OCI-LY3 (cell line): ENCODE measurements around the gene EIF4EBP3.

Experiments used
- H2AFZ ChIP-seq: fragments of 200-600, 300-600 bp; shearing (Covaris generic); 2 replicates; pipeline ENCODE4 v1.6.0; 2014; ENCODE audit warnings: antibody characterized with exemption, low read depth, low read length
- H3K27ac ChIP-seq: fragments of 200-600, 300-600 bp; sonication (generic); 2 replicates; pipeline ENCODE4 v1.5.1; 2014; ENCODE audit warnings: mild to moderate bottlenecking, low read length, moderate library complexity, mixed read lengths
- H3K27me3 ChIP-seq: fragments of 200-600, 300-600 bp; sonication (generic); 2 replicates; pipeline ENCODE4 v1.6.1; 2014; ENCODE audit warnings: low read depth, low read length, mixed read lengths
- H3K36me3 ChIP-seq: fragments of 200-600, 300-600 bp; sonication (generic); replicated peaks from 2 replicates; pipeline ENCODE3; 2014; ENCODE audit warnings: low read depth, low read length, mixed read lengths
- H3K4me1 ChIP-seq: fragments of 300-600, 200-600 bp; sonication (generic); 2 replicates; pipeline ENCODE4 v1.6.1; 2014; ENCODE audit warnings: low read length, mixed read lengths
- H3K4me2 ChIP-seq: fragments of 200-600, 300-600 bp; sonication (generic); 2 replicates; pipeline ENCODE4 v1.6.1; 2014; ENCODE audit warnings: low read length, mixed read lengths
- H3K4me3 ChIP-seq: fragments of 300-600, 200-600 bp; sonication (generic); 2 replicates; pipeline ENCODE4 v1.5.1; 2014; ENCODE audit warnings: antibody characterized with exemption, mild to moderate bottlenecking, low read length, moderate library complexity
- H3K79me2 ChIP-seq: fragments of 300-600, 200-600 bp; shearing (Covaris generic); 2 replicates; pipeline ENCODE4 v1.6.1; 2014; ENCODE audit warnings: mild to moderate bottlenecking, low read length, mixed read lengths
- H3K9ac ChIP-seq: fragments of 300-600, 200-600 bp; shearing (Covaris generic); 2 replicates; pipeline ENCODE4 v1.6.0; 2014; ENCODE audit warnings: mild to moderate bottlenecking, low read length, moderate library complexity
- H3K9me3 ChIP-seq: fragments of 200-600, 300-600 bp; shearing (Covaris generic); 2 replicates; pipeline ENCODE4 v1.6.1; 2014; ENCODE audit warnings: low read length, mixed read lengths; ENCODE audit not compliant: insufficient read depth
- H4K20me1 ChIP-seq: fragments of 200-600, 300-600 bp; sonication (generic); 2 replicates; pipeline ENCODE4 v1.6.1; 2016; ENCODE audit warnings: low read length, mixed read lengths; ENCODE audit not compliant: insufficient read depth
- CTCF ChIP-seq: fragments of 200-600, 300-600 bp; sonication (generic); IDR thresholded peaks from 2 replicates; pipeline ENCODE4 v1.5.1; 2014; ENCODE audit warnings: antibody characterized with exemption, low read length, low read depth
- EZH2phosphoT487 ChIP-seq: fragments of 200-600 bp; shearing (Covaris generic); IDR thresholded peaks from 2 replicates; pipeline ENCODE4 v1.6.1; 2018; ENCODE audit warnings: antibody characterized with exemption, mixed run types, low read depth

EIF4EBP3 gene

GRCh38 chr5:140567871-140568270 lies 20.4 kb downstream of the EIF4EBP3 start:
- Histone ChIP-seq H3K4me1 (peaks cover 33% of the 10 kb centered on the region), H3K27ac (no peak overlapping the region), H3K9me3 (no peaks in the 10 kb centered on the region), H2AFZ (no peak overlapping the region), H3K4me2 (no peak overlapping the region), H3K27me3 (no peaks in the 10 kb centered on the region), H3K36me3 (no peaks in the 10 kb centered on the region), H3K79me2 (peaks cover 26% of the 10 kb centered on the region), H3K4me3 (no peak overlapping the region), H3K9ac (no peak overlapping the region), H4K20me1 (no peaks in the 10 kb centered on the region)
- TF ChIP-seq EZH2phosphoT487 (no peak), CTCF (no peak)

GRCh38 chr5:140568443-140569063 lies 21.1 kb downstream of the EIF4EBP3 start:
- Histone ChIP-seq H3K4me1 (peaks cover 28% of the 10 kb centered on the region), H3K9me3 (no peaks in the 10 kb centered on the region), H3K79me2 (peaks cover 22% of the 10 kb centered on the region), H3K4me3 (no peak overlapping the region), H3K36me3 (no peaks in the 10 kb centered on the region), H4K20me1 (no peaks in the 10 kb centered on the region), H3K4me2 (peak overlapping the region; percentile 48; the same call in 1 of the 2 replicates), H3K27me3 (no peaks in the 10 kb centered on the region), H3K9ac (no peak overlapping the region), H3K27ac (peak overlapping the region; percentile 35), H2AFZ (no peak overlapping the region)
- TF ChIP-seq CTCF: no peak
- TF ChIP-seq EZH2phosphoT487: no peak

- TF ChIP-seq EZH2phosphoT487: no peak
- no peak for TF ChIP-seq CTCF
- Histone ChIP-seq H3K36me3 (no peaks in the 10 kb centered on the region), H3K4me2 (peak overlapping the region; percentile 48), H3K9ac (no peak overlapping the region), H3K9me3 (no peaks in the 10 kb centered on the region), H3K27ac (peak overlapping the region; percentile 35), H3K4me1 (peaks cover 26% of the 10 kb centered on the region), H3K4me3 (peak overlapping the region; percentile 2; the same call in 1 of the 2 replicates), H4K20me1 (no peaks in the 10 kb centered on the region), H3K27me3 (no peaks in the 10 kb centered on the region), H2AFZ (no peak overlapping the region), H3K79me2 (peaks cover 21% of the 10 kb centered on the region)
Observed at GRCh38 chr5:140569197-140569596, 21.7 kb downstream of the EIF4EBP3 start.

- TF ChIP-seq CTCF: no peak
- no peak for TF ChIP-seq EZH2phosphoT487
- no peak overlapping the region for H3K9ac ChIP-seq
- peaks cover 17% of the 10 kb centered on the region for H3K79me2 ChIP-seq
- H3K4me3 ChIP-seq: no peak overlapping the region
- no peak overlapping the region for H2AFZ ChIP-seq
- H3K27ac ChIP-seq: no peak overlapping the region
- H3K36me3 ChIP-seq: no peaks in the 10 kb centered on the region
- no peak overlapping the region for H3K4me2 ChIP-seq
- no peaks in the 10 kb centered on the region for H3K27me3 ChIP-seq
- no peaks in the 10 kb centered on the region for H4K20me1 ChIP-seq
- peaks cover 26% of the 10 kb centered on the region for H3K4me1 ChIP-seq
- no peaks in the 10 kb centered on the region for H3K9me3 ChIP-seq
Observed at GRCh38 chr5:140570058-140570457, 22.6 kb downstream of the EIF4EBP3 start.
